ENCODE data around the gene GZF1.

GZF1 gene

DNA sequence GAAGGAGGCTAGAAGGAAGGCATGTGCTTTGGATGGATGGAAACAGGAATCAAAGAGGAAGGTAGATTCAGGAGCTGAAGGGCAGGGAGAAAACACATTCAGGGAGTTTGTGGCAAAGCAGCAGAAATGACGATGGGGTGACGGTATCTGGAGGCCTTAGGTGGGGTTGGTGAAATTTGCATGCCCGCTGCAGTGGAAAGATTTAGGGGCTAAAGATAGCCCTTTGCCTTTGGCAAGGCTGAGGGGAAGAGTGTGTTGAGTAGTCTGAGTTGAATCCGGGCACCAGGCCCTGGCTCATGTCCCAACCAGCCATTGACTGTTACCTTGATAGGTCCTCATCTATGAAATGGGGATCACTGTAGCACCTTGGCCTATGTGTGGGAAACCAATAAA is 1.3 kb downstream of the GZF1 start:
- no peaks in the 10 kb centered on the region for H3K27me3 ChIP-seq (ENCODE audit: control insufficient read depth, insufficient read depth, low read length)

DNA sequence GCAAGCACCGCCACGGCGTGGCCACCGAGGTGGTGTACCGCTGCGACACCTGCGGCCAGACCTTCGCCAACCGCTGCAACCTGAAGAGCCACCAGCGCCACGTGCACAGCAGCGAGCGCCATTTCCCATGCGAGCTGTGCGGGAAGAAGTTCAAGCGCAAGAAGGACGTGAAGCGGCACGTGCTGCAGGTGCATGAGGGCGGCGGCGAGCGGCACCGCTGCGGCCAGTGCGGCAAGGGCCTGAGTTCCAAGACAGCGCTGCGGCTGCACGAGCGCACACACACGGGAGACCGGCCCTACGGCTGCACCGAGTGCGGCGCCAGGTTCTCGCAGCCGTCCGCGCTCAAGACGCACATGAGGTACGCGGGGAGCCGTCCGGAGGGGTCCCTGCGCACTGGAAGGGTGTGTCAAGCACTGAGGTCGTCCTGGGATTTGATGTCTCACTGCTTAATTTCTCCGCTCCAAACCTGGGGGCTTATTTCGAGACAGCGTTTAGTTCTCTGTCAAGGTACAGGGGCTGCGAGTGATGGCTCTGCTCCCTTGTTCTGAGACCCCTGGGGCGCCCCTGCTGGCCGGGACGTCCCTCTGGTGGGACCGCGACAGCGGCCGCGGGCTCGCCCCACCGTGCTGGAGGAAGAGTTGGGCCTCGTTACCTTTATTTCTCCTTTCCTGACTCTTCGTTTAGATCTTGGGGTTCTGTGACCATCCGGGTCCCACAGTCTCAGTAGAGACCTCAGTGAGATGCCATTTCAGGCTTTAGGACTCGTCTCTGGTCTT is 3.6 kb downstream of the GZF1 start:
- Histone ChIP-seq H3K4me1 (peaks cover 39% of the 10 kb centered on the region), H3K4me3 (ENCODE audit: low read depth, low read length) (no peak overlapping the region), H3K4me2 (ENCODE audit: low read length) (no peak overlapping the region), H2AFZ (no peak overlapping the region), H3K27me3 (ENCODE audit: control insufficient read depth, insufficient read depth, low read length) (no peaks in the 10 kb centered on the region), H3K27ac (no peak overlapping the region), H3K79me2 (peaks cover 33% of the 10 kb centered on the region), H3K9me3 (ENCODE audit: control insufficient read depth, low read length) (no peaks in the 10 kb centered on the region), H3K36me3 (ENCODE audit: control insufficient read depth, insufficient read depth, low read length) (no peaks in the 10 kb centered on the region), H3K9ac (no peak overlapping the region)
- TF ChIP-seq, protein P1, sequence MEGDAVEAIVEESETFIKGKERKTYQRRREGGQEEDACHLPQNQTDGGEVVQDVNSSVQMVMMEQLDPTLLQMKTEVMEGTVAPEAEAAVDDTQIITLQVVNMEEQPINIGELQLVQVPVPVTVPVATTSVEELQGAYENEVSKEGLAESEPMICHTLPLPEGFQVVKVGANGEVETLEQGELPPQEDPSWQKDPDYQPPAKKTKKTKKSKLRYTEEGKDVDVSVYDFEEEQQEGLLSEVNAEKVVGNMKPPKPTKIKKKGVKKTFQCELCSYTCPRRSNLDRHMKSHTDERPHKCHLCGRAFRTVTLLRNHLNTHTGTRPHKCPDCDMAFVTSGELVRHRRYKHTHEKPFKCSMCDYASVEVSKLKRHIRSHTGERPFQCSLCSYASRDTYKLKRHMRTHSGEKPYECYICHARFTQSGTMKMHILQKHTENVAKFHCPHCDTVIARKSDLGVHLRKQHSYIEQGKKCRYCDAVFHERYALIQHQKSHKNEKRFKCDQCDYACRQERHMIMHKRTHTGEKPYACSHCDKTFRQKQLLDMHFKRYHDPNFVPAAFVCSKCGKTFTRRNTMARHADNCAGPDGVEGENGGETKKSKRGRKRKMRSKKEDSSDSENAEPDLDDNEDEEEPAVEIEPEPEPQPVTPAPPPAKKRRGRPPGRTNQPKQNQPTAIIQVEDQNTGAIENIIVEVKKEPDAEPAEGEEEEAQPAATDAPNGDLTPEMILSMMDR (IDR thresholded peaks at IDR 0.05), result no peak

More for the DNA sequence above, 1.3 kb downstream of the GZF1 start:
- TF ChIP-seq, protein P1 (IDR thresholded peaks at IDR 0.05), result no peak
- no peaks in the 10 kb centered on the region for H3K36me3 ChIP-seq (ENCODE audit: control insufficient read depth, insufficient read depth, low read length)
- H3K27ac ChIP-seq, result peak overlapping the region; percentile 99
- no peak overlapping the region for H3K9ac ChIP-seq
- H3K4me2 ChIP-seq (ENCODE audit: low read length), result peak overlapping the region; percentile 79
- H2AFZ ChIP-seq, result no peak overlapping the region
- peaks cover 35% of the 10 kb centered on the region for H3K79me2 ChIP-seq
- peak overlapping the region; percentile 74 for H3K4me3 ChIP-seq (ENCODE audit: low read depth, low read length)
- H3K9me3 ChIP-seq (ENCODE audit: control insufficient read depth, low read length), result no peaks in the 10 kb centered on the region
- peaks cover 32% of the 10 kb centered on the region for H3K4me1 ChIP-seq

DNA sequence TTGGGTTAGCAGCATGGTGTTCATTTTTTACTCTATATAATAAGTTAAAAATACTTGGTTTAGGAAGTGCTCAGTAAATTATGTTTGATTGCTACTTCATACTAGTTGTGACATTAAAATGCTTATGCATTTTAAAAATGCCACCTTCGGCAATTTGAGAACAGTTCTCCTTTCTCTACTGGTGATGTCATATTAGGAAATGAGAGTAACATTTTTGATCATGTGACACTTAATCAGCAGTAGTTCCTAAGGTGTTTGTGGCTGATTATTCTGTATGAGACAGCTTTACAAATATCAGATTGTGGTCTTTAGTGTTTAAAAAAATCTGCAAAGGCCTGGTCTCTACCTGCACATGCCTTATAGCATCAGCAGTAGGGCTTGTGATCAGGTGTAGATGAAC is 4.4 kb downstream of the GZF1 start:
- H3K4me2 ChIP-seq (ENCODE audit: low read length), result no peak overlapping the region
- peaks cover 33% of the 10 kb centered on the region for H3K79me2 ChIP-seq
- H3K4me3 ChIP-seq (ENCODE audit: low read depth, low read length), result no peak overlapping the region
- no peak overlapping the region for H3K27ac ChIP-seq
- TF ChIP-seq, protein P1 (IDR thresholded peaks at IDR 0.05), result no peak
- H3K9ac ChIP-seq, result no peak overlapping the region
- H3K36me3 ChIP-seq (ENCODE audit: control insufficient read depth, insufficient read depth, low read length), result no peaks in the 10 kb centered on the region
- peaks cover 35% of the 10 kb centered on the region for H3K4me1 ChIP-seq
- H2AFZ ChIP-seq, result no peak overlapping the region
- H3K27me3 ChIP-seq (ENCODE audit: control insufficient read depth, insufficient read depth, low read length), result no peaks in the 10 kb centered on the region
- H3K9me3 ChIP-seq (ENCODE audit: control insufficient read depth, low read length), result no peaks in the 10 kb centered on the region

DNA sequence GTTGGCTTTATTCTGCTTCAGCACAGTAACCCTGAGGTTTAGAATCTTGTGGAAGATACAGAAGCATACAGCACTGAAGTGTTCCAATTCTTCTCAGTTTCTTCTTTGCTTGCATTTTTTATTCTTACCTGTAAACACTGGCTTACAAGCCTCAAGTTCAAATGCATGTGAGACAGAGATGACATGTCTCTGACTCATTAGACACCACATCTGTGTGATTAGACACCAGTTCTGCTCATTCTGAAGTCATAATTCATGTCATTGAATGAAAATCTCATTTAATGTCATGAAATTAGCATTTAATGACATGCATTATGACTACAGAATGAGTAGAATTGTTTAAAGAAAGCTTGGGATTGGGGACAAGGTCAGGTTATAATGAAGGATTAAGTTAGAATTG is 5.8 kb downstream of the GZF1 start:
- peaks cover 29% of the 10 kb centered on the region for H3K79me2 ChIP-seq
- H3K4me3 ChIP-seq (ENCODE audit: low read depth, low read length), result no peak overlapping the region
- H3K36me3 ChIP-seq (ENCODE audit: control insufficient read depth, insufficient read depth, low read length), result no peaks in the 10 kb centered on the region
- no peak overlapping the region for H2AFZ ChIP-seq
- H3K4me2 ChIP-seq (ENCODE audit: low read length), result no peak overlapping the region
- H3K27ac ChIP-seq, result no peak overlapping the region
- H3K4me1 ChIP-seq, result peaks cover 35% of the 10 kb centered on the region
- TF ChIP-seq, protein P1 (IDR thresholded peaks at IDR 0.05), result no peak
- H3K9ac ChIP-seq, result no peak overlapping the region
- no peaks in the 10 kb centered on the region for H3K9me3 ChIP-seq (ENCODE audit: control insufficient read depth, low read length)
- H3K27me3 ChIP-seq (ENCODE audit: control insufficient read depth, insufficient read depth, low read length), result no peaks in the 10 kb centered on the region

Data from parathyroid adenoma (tissue), 2 donors.